ENCODE measurements around the gene ZBTB20.

GRCh38 chr3:114466816-114467215 lies 680.3 kb downstream of the ZBTB20 start:
- TF ChIP-seq, protein P1, sequence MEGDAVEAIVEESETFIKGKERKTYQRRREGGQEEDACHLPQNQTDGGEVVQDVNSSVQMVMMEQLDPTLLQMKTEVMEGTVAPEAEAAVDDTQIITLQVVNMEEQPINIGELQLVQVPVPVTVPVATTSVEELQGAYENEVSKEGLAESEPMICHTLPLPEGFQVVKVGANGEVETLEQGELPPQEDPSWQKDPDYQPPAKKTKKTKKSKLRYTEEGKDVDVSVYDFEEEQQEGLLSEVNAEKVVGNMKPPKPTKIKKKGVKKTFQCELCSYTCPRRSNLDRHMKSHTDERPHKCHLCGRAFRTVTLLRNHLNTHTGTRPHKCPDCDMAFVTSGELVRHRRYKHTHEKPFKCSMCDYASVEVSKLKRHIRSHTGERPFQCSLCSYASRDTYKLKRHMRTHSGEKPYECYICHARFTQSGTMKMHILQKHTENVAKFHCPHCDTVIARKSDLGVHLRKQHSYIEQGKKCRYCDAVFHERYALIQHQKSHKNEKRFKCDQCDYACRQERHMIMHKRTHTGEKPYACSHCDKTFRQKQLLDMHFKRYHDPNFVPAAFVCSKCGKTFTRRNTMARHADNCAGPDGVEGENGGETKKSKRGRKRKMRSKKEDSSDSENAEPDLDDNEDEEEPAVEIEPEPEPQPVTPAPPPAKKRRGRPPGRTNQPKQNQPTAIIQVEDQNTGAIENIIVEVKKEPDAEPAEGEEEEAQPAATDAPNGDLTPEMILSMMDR (conservative IDR thresholded peaks at IDR 0.05 in 1 of 2, IDR thresholded peaks at IDR 0.05 in 1 of 2; ENCODE audit: low read depth in 1 of 2, low read length in 2 of 2), result no peak
- no peak for TF ChIP-seq EZH2 (IDR thresholded peaks at IDR 0.05; ENCODE audit: low read length, missing control alignments)
